Measurements from ENCODE around the gene SNRNP40. TPM values are rescaled to one million over a fixed set of nuclear protein-coding genes. Genes with fewer than 3 reads are reported as not detected.
A peak's percentile ranks its signal among the peaks of the same experiment; 100 is the strongest.
"Not testable (repeated sequence)": the region's sequence is repeated elsewhere in the genome, so short reads cannot be mapped to it uniquely, and the experiment has no call there.

The SNRNP40 gene
- total RNA-seq, 1 donor from 2014 or later = 11.8 TPM

DNA sequence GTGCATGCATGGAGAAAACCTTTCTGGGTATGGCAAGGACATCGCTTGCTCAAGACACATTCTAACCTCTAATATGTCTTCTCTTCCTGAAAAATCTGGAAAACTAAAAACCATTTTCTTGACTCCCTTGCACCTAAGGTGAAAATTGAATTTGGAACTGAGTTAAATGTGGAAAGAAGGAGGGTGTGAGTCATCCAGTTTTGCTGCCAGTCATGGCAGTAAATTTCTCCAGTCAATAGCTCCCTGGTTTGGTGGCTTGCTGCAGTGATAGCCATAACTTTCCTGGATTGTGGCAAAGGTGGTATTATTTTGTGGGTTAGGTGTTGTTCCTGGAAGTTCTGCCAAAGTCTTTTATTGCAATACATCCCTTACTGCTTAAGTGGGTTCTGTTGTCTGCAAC lies 2.8 kb upstream of the SNRNP40 start:
- H3K36me3 ChIP-seq = no peaks in the 10 kb centered on the region
- no peaks in the 10 kb centered on the region for H3K27me3 ChIP-seq
- peaks cover 4 to 29% of the 10 kb centered on the region in 2 donors for H3K4me1 ChIP-seq
- intact Hi-C loops (cut with DNase I) = loop anchor here (5.0 to 10.0 kb wide), 2 partner anchors 137 to 235 kb away; partner anchors contain the start of gene PUM1
- no peak overlapping the region for H3K27ac ChIP-seq
- no peak overlapping the region for H3K4me3 ChIP-seq
- DNase-seq (ENCODE audit: low spot score in 2 of 2) = no peak
- no peaks in the 10 kb centered on the region for H3K9me3 ChIP-seq
- TF ChIP-seq, protein P1, sequence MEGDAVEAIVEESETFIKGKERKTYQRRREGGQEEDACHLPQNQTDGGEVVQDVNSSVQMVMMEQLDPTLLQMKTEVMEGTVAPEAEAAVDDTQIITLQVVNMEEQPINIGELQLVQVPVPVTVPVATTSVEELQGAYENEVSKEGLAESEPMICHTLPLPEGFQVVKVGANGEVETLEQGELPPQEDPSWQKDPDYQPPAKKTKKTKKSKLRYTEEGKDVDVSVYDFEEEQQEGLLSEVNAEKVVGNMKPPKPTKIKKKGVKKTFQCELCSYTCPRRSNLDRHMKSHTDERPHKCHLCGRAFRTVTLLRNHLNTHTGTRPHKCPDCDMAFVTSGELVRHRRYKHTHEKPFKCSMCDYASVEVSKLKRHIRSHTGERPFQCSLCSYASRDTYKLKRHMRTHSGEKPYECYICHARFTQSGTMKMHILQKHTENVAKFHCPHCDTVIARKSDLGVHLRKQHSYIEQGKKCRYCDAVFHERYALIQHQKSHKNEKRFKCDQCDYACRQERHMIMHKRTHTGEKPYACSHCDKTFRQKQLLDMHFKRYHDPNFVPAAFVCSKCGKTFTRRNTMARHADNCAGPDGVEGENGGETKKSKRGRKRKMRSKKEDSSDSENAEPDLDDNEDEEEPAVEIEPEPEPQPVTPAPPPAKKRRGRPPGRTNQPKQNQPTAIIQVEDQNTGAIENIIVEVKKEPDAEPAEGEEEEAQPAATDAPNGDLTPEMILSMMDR (IDR thresholded peaks at IDR 0.05) = no peak

DNA sequence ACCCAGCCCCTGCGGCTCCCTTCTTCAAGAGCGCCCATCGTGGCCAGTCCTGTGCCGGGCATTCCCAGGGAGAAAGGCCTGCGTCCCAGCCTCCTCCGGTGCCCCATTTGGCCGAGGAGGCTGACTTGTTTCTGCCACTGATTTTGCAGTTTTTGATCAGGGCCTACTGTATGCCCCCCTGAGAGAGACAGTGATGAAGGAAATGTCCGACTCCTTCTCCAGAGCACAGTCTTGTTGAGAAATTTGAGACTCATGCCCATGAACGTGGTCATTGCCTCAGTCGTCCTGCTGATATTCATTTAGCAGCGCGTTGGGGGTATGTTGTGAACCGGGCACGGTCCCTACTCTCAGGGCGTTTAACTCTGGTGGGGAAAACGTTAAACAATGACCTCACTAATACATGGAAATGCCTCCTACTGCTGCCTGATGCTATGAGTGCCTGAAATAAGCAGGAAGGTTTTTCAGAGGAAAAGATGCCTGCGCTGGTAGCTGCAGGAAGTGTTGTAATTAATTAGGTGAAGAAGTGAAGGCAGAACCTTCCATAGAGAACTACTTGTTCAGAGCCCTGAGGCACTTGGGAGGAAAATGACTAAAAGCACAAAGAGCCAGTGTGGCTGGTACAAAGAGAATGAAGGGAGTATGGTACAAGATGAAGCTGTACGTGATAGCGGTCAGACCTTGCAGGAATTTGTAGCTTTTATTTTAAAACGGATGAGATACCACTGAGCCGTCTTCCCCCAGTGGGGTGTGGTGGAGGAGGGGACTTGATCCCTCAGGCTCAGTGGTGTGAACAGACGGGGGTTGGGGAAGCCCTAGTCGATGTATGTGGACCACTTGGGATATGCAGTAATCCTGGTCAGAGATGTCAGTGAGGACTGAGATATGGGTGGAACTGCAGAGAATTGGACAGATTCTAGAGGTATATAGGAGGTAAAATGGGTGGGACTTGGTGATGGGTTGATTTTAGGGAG lies 974 bp upstream of the SNRNP40 start:
- H3K27me3 ChIP-seq = no peaks in the 10 kb centered on the region
- peak overlapping the region; percentile 84 to 93 for H3K4me3 ChIP-seq
- intact Hi-C loops (cut with DNase I) = loop anchor here (2.0 to 10.0 kb wide), 3 partner anchors 75 to 233 kb away; partner anchors contain the start of genes FABP3 and PUM1
- peaks cover 4 to 29% of the 10 kb centered on the region in 2 donors for H3K4me1 ChIP-seq
- no peak for DNase-seq (ENCODE audit: low spot score in 2 of 2)
- peaks cover 7 to 8% of the 10 kb centered on the region in 2 donors for H3K36me3 ChIP-seq
- TF ChIP-seq, protein P1 (IDR thresholded peaks at IDR 0.05) = no peak
- no peaks in the 10 kb centered on the region for H3K9me3 ChIP-seq
- peak overlapping the region; percentile 89 to 90 for H3K27ac ChIP-seq

DNA sequence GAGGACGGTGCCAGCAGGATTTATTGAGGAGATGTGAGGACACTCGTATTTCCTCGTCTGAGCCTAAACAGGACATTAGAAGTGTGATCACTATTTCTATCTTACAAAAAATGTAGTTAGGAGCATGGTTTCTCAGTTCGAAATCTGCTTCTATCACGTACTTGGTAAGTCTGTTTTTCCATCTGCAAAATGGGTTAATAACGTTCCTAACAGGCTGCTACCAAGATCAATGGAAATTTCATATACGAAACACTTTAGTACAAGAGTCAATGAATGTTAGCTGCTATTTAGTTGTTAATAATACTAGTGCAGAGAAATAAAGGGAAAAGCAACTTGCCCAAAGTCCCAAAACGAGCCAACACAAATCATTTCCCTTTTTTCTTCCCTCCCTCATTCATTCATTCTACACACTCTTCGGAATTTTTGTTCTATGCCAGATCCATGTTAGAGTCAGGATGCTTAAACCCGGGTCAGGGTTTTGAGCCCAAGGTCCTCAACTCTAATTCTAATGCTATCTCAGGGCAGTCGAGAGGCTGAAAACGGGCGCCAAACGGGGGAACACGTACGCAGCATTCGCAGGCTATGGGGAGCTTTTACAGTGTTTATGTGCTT lies 608 bp downstream of the SNRNP40 start:
- Histone ChIP-seq H3K4me1 (peaks cover 4 to 29% of the 10 kb centered on the region in 2 donors), H3K4me3 (peak overlapping the region; percentile 84 to 93), H3K9me3 (no peaks in the 10 kb centered on the region), H3K27ac (peak overlapping the region; percentile 74 to 90), H3K27me3 (no peaks in the 10 kb centered on the region), H3K36me3 (peaks cover 21 to 24% of the 10 kb centered on the region in 2 donors)
- DNase-seq (ENCODE audit: low spot score in 2 of 2) = no peak
- intact Hi-C loops (cut with DNase I) = loop anchor here (1.0 to 10.0 kb wide), 4 partner anchors 77 to 231 kb away; partner anchors contain the start of genes FABP3 and PUM1
- TF ChIP-seq, protein P1 (IDR thresholded peaks at IDR 0.05) = no peak

DNA sequence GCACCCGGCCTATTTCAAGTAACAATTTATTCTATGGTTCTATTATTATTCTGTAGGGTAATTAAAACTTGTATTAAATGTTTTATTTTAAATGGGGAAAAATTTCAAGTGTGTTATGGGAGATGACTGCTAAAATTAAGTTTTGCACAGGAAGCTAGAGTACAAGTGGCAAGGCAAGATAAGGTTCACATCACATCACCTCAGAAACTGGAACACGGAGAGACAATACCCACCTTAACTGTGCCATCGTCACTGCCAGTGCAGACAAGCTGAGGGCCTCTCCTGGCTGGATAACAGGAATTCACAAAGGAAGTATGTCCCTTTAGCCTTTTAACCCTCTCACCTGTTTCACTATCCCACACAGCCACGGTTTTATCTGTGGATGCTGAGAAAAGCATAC lies 7.6 kb downstream of the SNRNP40 start:
- TF ChIP-seq, protein P1 (IDR thresholded peaks at IDR 0.05) = no peak
- no peaks in the 10 kb centered on the region for H3K4me1 ChIP-seq
- DNase-seq (ENCODE audit: low spot score in 2 of 2) = no peak
- H3K9me3 ChIP-seq = no peaks in the 10 kb centered on the region
- no peak overlapping the region for H3K4me3 ChIP-seq
- no peaks in the 10 kb centered on the region for H3K27me3 ChIP-seq
- H3K36me3 ChIP-seq = peaks cover 50 to 81% of the 10 kb centered on the region in 2 donors
- H3K27ac ChIP-seq = no peak overlapping the region
- intact Hi-C loops (cut with DNase I) = no loop called here

DNA sequence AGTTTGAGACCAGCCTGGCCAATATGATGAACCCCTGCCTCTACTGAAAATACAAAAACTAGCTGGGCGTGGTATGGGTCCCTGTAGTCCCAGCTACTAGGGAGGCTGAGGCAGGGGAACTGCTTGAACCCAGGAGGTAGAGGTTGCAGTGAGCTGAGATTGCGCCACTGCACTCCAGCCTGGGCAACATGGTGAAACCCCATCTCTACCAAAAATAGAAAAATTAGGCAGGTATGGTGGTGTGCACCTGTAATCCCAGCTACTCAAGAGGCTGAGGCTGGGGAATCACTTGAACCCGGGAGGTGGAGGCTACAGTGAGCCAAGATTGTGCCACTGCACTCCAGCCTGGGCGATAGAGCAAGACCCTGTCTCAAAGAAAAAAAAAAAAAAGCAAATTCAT lies 8.8 kb downstream of the SNRNP40 start:
- H3K4me3 ChIP-seq; H3K9me3 ChIP-seq; H3K27ac ChIP-seq; H3K27me3 ChIP-seq; DNase-seq (ENCODE audit: low spot score in 2 of 2); H3K4me1 ChIP-seq; intact Hi-C loops (cut with DNase I): not testable (repeated sequence)
- peaks cover 47 to 88% of the 10 kb centered on the region in 2 donors for H3K36me3 ChIP-seq

DNA sequence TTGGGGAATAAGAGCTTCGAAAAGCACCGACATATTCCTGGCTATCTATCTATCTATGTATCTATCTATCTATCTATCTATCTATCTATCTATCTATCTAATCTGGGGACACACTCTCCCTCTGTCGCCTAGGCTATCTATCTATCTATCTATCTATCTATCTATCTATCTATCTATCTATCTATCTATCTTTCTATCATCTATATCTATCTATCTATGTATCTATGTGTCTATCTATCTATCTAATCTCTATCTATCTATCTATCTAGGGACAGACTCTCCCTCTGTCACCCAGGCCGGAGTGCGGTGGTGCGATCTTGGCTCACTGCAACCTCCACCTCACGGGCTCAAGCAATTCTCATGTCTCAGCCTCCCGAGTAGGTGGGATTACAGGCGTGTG lies 14.2 kb downstream of the SNRNP40 start:
- H3K4me1 ChIP-seq; intact Hi-C loops (cut with DNase I); H3K27ac ChIP-seq; H3K4me3 ChIP-seq; H3K9me3 ChIP-seq; DNase-seq (ENCODE audit: low spot score in 2 of 2); H3K27me3 ChIP-seq: not testable (repeated sequence)
- H3K36me3 ChIP-seq = peaks cover 46 to 77% of the 10 kb centered on the region in 2 donors

Data from ascending aorta (tissue), 2 donors.